GM13977 (cell line): ENCODE data around the gene EDEM2.
"Not testable (repeated sequence)": the region's sequence is repeated elsewhere in the genome, so short reads cannot be mapped to it uniquely, and the experiment has no call there.

ENCODE experiments used
- DNase-seq: peaks from one replicate; pipeline ENCODE4 v3.0.0; 2012; ENCODE audit warnings: low spot score
- in situ Hi-C: fragments of 300-500 bp; cut with MboI; formaldehyde crosslinking; loops from one replicate; pipeline ENCODE4 v1.12.0; 2022; ENCODE audit warnings: low sequenced_read_pairs, low pct_unique_long_range_greater_than_20kb, mixed read lengths, inconsistent platforms; ENCODE audit not compliant: unreplicated experiment
- TF ChIP-seq, protein P1 (sequence below): IDR thresholded peaks from 2 replicates; pipeline ENCODE4 v1.5.1; 2012; ENCODE audit warnings: mild to moderate bottlenecking, control low read depth; ENCODE audit not compliant: insufficient read depth; ENCODE audit errors: extremely low read depth, missing control alignments

The EDEM2 gene, protein sequence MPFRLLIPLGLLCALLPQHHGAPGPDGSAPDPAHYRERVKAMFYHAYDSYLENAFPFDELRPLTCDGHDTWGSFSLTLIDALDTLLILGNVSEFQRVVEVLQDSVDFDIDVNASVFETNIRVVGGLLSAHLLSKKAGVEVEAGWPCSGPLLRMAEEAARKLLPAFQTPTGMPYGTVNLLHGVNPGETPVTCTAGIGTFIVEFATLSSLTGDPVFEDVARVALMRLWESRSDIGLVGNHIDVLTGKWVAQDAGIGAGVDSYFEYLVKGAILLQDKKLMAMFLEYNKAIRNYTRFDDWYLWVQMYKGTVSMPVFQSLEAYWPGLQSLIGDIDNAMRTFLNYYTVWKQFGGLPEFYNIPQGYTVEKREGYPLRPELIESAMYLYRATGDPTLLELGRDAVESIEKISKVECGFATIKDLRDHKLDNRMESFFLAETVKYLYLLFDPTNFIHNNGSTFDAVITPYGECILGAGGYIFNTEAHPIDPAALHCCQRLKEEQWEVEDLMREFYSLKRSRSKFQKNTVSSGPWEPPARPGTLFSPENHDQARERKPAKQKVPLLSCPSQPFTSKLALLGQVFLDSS

DNA sequence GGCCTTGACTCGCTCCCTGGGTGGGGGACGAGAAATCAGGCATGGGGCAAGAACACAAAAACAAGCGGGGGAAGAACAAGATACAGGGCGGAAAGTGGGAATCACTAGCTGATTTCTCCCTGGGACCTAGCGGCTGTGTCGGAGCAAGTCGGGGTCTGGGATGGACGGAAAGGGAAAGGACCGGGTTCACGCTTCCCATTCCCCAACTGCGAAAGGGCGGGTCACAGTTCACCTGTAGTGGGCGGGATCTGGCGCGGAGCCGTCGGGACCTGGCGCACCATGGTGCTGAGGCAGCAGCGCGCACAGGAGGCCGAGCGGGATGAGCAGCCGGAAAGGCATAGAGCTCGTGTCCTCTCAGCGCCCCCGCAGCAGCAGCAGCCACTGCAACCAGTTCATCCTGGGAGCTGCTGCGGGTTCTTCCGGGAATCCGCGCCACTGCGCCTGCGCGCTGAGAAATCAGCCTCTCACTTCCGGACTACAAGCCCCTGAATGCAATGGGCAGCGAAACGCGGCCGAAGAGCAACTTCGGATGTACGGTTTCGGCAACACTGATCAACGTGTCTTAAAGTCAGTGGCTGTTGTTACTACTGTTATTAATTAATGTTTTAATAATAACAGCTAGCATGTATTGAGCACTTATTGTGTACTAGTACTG lies at the start of gene EDEM2:
EDEM2 (minus strand) TSS at position 417 of the 655 bp plus-strand sequence; CDS start at position 339, 78 bp downstream.
- TF ChIP-seq, protein P1, sequence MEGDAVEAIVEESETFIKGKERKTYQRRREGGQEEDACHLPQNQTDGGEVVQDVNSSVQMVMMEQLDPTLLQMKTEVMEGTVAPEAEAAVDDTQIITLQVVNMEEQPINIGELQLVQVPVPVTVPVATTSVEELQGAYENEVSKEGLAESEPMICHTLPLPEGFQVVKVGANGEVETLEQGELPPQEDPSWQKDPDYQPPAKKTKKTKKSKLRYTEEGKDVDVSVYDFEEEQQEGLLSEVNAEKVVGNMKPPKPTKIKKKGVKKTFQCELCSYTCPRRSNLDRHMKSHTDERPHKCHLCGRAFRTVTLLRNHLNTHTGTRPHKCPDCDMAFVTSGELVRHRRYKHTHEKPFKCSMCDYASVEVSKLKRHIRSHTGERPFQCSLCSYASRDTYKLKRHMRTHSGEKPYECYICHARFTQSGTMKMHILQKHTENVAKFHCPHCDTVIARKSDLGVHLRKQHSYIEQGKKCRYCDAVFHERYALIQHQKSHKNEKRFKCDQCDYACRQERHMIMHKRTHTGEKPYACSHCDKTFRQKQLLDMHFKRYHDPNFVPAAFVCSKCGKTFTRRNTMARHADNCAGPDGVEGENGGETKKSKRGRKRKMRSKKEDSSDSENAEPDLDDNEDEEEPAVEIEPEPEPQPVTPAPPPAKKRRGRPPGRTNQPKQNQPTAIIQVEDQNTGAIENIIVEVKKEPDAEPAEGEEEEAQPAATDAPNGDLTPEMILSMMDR, result no peak
- in situ Hi-C loops, result no loop called here
- peak; percentile 94 for DNase-seq

GRCh38 chr20:35196313-35196712 lies 49.2 kb upstream of the EDEM2 start:
- in situ Hi-C loops, result no loop called here
- no peak for DNase-seq
- TF ChIP-seq, protein P1, result no peak

DNA sequence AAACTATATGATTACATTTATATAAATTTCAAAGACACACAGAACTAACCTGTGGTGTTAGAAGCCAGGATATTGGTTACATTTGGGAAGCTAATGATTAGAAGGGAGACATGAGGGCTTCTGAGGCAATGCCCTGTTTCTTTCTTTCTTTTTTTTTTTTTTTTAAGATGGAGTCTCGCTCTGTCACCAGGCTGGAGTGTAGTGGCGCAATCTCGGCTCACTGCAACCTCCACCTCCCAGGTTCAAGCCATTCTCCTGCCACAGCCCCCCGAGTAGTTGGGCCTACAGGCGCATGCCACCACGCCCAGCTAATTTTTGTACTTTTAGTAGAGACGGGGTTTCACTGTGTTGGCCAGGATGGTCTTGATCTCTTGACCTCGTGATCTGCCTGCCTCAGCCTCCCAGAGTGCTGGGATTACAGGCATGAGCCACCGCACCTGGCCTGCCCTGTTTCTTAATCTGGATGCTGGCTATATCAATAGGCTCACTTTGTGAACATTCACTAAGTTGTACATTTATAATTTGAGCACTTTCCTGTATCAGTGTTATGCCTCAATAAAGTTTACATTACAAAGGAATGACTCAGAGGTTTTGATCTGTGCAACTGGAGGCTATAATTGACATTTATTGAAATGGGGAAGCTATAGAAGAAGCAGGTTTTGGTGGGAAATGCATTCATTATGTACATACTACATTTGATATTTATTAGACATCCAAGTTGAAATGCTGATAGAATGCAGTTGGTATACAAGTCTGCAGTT lies 46.1 kb upstream of the EDEM2 start:
- DNase-seq, in situ Hi-C loops: not testable (repeated sequence)

DNA sequence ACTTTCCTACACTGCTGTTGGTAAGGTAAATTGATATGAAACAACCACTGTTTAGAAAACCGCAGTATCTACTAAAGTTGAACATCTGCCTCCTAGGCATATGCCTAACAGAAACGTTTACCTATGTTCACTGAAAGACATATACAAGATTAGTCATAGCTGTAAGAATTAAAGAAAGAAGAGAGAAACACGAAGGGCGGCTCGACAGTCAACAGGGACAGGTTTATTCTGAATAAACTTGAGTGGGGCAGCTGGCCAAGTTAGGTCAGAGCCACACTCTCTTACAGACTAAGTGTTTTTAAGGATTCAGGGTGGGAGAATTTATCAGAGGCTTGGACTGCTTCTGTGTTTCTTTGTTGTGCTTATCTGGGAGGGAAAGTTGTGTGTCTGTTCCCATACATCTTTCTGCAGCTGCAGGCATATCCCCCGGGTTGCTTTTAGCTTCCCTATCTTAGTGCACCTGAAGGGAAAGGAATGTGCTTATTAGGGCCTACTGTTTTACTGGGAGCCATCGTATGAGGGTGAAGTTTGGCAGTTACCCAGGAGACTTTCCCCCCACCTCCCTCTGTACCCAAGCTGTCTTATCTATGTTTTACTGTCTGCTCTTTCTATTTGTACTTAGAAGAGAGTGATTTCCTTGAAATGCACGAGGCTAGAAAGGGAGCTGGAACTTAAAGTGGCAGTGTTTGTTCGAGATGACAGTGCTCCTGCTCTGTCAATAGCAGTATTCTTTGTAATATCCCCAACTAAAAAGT lies 45.2 kb upstream of the EDEM2 start:
- TF ChIP-seq, protein P1, result no peak
- in situ Hi-C loops, result no loop called here
- DNase-seq, result no peak

DNA sequence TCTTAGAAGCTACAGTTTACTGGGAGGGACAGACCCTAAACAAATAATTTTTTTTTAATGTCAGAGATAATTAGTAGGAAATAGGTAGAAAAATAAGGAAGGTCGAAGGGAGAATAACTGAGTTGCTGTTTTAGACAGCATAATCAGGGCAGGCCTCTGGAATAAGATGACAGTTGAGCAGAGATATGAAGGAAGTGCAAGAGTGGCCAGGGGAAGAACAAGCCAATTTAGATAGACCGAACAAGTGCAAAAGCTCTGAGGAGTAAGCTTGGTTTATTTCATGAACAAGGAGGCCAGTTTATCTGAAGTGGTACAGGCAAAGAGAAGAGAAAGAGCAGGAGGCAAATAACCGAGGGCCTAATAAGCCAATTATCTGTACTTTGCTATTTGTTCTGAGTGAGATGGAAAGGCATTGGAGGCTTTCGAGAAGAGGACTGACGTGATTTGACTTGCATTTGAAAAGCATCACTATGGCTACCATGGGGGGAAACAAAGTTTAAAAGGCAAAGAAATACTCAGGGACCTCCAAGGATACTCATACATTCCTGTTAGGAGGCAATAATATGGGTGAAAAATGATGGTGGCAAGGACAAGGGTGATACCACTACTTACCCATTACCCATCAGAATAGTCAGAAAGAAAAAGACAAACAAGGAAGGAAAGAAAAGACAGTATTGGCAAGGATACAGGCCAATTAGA lies 44.4 kb upstream of the EDEM2 start:
- DNase-seq, result no peak
- TF ChIP-seq, protein P1, result no peak
- in situ Hi-C loops, result no loop called here

DNA sequence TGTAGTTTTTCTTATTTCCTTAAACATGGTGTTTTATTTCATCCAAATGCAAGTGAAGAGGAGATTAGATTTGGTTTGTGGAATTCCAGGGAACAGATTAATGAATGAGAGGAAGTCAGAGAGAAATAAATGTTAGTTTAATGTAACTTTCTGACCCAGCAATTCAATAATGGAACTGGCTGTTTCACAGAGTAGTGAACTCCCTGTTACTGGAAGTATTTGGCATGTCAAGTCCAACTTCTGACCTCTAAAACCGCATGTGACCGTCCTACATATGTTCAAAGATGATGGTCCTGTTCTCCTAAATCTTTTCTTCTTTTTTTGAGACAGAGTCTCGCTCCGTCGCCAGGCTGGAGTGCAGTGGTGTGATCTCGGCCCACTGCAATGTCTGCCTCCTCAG lies 43.4 kb upstream of the EDEM2 start:
- DNase-seq, result no peak
- in situ Hi-C loops, result no loop called here
- TF ChIP-seq, protein P1, result no peak

DNA sequence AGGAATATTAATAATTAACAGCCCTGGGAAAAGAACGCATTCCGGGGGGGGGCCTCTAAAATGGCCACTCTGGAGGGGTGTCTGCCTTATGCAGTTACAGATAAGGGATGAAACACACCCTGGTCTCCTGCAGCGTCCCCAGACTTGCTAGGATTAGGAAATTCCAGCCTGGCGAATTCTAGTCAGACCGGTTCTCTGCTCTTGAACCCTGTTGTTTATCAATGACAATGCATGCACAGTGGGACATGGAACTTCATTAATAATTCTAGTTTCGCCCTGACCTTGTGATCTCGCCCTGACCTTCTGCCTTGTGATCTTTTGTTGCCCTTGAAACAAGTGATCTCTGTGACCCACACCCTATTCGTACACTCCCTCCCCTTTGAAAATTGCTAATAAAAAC lies 42.1 kb upstream of the EDEM2 start:
- in situ Hi-C loops, result not testable (repeated sequence)

More for the DNA sequence above, 42.1 kb upstream of the EDEM2 start:
- DNase-seq, result not testable (repeated sequence)
